KMS-11 (cell line): ENCODE measurements around the gene SPTBN5.

Experiments
- H2AFZ ChIP-seq: fragments of 200-600 bp; sonication (generic); 2 replicates; pipeline ENCODE4 v1.6.1; 2016; ENCODE audit warnings: antibody characterized with exemption, mixed run types, low read depth
- H3K27ac ChIP-seq: fragments of 200-600 bp; sonication (generic); 2 replicates; pipeline ENCODE4 v1.6.1; 2016; ENCODE audit warnings: mild to moderate bottlenecking, mixed run types
- H3K27me3 ChIP-seq: fragments of 200-600 bp; sonication (generic); 2 replicates; pipeline ENCODE4 v1.6.1; 2017; ENCODE audit warnings: mild to moderate bottlenecking, low read depth, mixed run types, moderate library complexity; ENCODE audit not compliant: insufficient read depth
- H3K36me3 ChIP-seq: fragments of 200-600 bp; sonication (generic); 2 replicates; pipeline ENCODE4 v1.6.1; 2017; ENCODE audit warnings: mild to moderate bottlenecking, mixed run types; ENCODE audit not compliant: insufficient read depth
- H3K4me1 ChIP-seq: fragments of 200-600 bp; sonication (generic); 2 replicates; pipeline ENCODE4 v1.6.1; 2016; ENCODE audit warnings: mild to moderate bottlenecking, low read depth, mixed run types; ENCODE audit not compliant: poor library complexity, severe bottlenecking
- H3K4me2 ChIP-seq: fragments of 200-600 bp; sonication (generic); 2 replicates; pipeline ENCODE4 v1.7.0; 2016; ENCODE audit warnings: mild to moderate bottlenecking, mixed run types
- H3K4me3 ChIP-seq: fragments of 200-600 bp; sonication (generic); IDR thresholded peaks from 2 replicates; pipeline ENCODE4 v1.6.1; 2017; ENCODE audit warnings: low read depth, low read length, mixed read lengths; ENCODE audit not compliant: insufficient read depth
- H3K79me2 ChIP-seq: fragments of 200-600 bp; sonication (generic); 2 replicates; pipeline ENCODE4 v1.6.1; 2016; ENCODE audit warnings: low read depth, mixed run types; ENCODE audit not compliant: insufficient read depth
- H3K9ac ChIP-seq: fragments of 200-600 bp; sonication (generic); 2 replicates; pipeline ENCODE4 v1.6.1; 2016; ENCODE audit warnings: mild to moderate bottlenecking, mixed run types
- H4K20me1 ChIP-seq: fragments of 200-600 bp; sonication (generic); 2 replicates; pipeline ENCODE4 v1.6.1; 2016; ENCODE audit warnings: mild to moderate bottlenecking, mixed run types; ENCODE audit not compliant: insufficient read depth
- CTCF ChIP-seq: fragments of 200-600 bp; sonication (generic); conservative IDR thresholded peaks from 2 replicates; pipeline ENCODE4 v1.6.1; 2017; ENCODE audit warnings: low read depth, mild to moderate bottlenecking, antibody characterized with exemption, low read length, moderate library complexity, mixed read lengths

Gene SPTBN5

GRCh38 chr15:41882689-41883483 lies 11.0 kb downstream of the SPTBN5 start:
- Histone ChIP-seq H3K79me2 (no peaks in the 10 kb centered on the region), H4K20me1 (no peaks in the 10 kb centered on the region), H3K36me3 (no peaks in the 10 kb centered on the region), H3K4me1 (no peaks in the 10 kb centered on the region), H2AFZ (no peak overlapping the region), H3K9ac (no peak overlapping the region), H3K27ac (no peak overlapping the region), H3K4me2 (no peak overlapping the region), H3K4me3 (no peak overlapping the region), H3K27me3 (no peaks in the 10 kb centered on the region)
- no peak for TF ChIP-seq CTCF

GRCh38 chr15:41881920-41882688 lies 11.7 kb downstream of the SPTBN5 start:
- H3K79me2 ChIP-seq = no peaks in the 10 kb centered on the region
- no peaks in the 10 kb centered on the region for H4K20me1 ChIP-seq
- H2AFZ ChIP-seq = no peak overlapping the region
- H3K4me3 ChIP-seq = no peak overlapping the region
- H3K4me1 ChIP-seq = no peaks in the 10 kb centered on the region
- H3K9ac ChIP-seq = no peak overlapping the region
- H3K27me3 ChIP-seq = no peaks in the 10 kb centered on the region
- no peak overlapping the region for H3K27ac ChIP-seq
- H3K4me2 ChIP-seq = no peak overlapping the region
- no peak for TF ChIP-seq CTCF
- no peaks in the 10 kb centered on the region for H3K36me3 ChIP-seq

- Histone ChIP-seq H3K4me3 (no peak overlapping the region), H3K4me2 (no peak overlapping the region), H3K4me1 (no peaks in the 10 kb centered on the region), H3K9ac (no peak overlapping the region), H3K79me2 (no peaks in the 10 kb centered on the region), H4K20me1 (no peaks in the 10 kb centered on the region), H3K27ac (no peak overlapping the region), H3K36me3 (no peaks in the 10 kb centered on the region), H2AFZ (no peak overlapping the region), H3K27me3 (no peaks in the 10 kb centered on the region)
- TF ChIP-seq CTCF = no peak
Measured at GRCh38 chr15:41881550-41881919, 12.3 kb downstream of the SPTBN5 start.

- TF ChIP-seq CTCF = no peak
- no peak overlapping the region for H3K4me3 ChIP-seq
- H4K20me1 ChIP-seq = no peaks in the 10 kb centered on the region
- no peaks in the 10 kb centered on the region for H3K36me3 ChIP-seq
- H3K9ac ChIP-seq = no peak overlapping the region
- H3K4me1 ChIP-seq = no peaks in the 10 kb centered on the region
- H3K27ac ChIP-seq = no peak overlapping the region
- H3K27me3 ChIP-seq = no peaks in the 10 kb centered on the region
- H3K79me2 ChIP-seq = no peaks in the 10 kb centered on the region
- H3K4me2 ChIP-seq = no peak overlapping the region
- H2AFZ ChIP-seq = no peak overlapping the region
Measured at GRCh38 chr15:41881086-41881485, 12.8 kb downstream of the SPTBN5 start.
